ENCODE measurements around the gene REELD1.

GRCh38 chr4:146190456-146190855, 23.9 kb upstream of the REELD1 start:
- TF ChIP-seq CTCF (conservative IDR thresholded peaks at IDR 0.05 in 1 of 2, IDR thresholded peaks at IDR 0.05 in 1 of 2; ENCODE audit: low read depth in 1 of 2, low read length in 2 of 2) (no peak), EZH2 (IDR thresholded peaks at IDR 0.05; ENCODE audit: low read length, missing control alignments) (no peak)
